ENCODE measurements around the gene RBBP9.
"Not testable (repeated sequence)": the region's sequence is repeated elsewhere in the genome, so short reads cannot be mapped to it uniquely, and the experiment has no call there.

RBBP9 gene

GRCh38 chr20:18504479-18505060 is 7.5 kb upstream of the RBBP9 start:
- no peak for DNase-seq (ENCODE audit: low read depth, low spot score)

GRCh38 chr20:18501672-18502071 is 4.6 kb upstream of the RBBP9 start:
- not testable (repeated sequence) for DNase-seq (ENCODE audit: low read depth, low spot score)

- no peak for DNase-seq (ENCODE audit: low read depth, low spot score)
Observed at GRCh38 chr20:18497603-18498002, 578 bp upstream of the RBBP9 start.

- no peak for DNase-seq (ENCODE audit: low read depth, low spot score)
Observed at GRCh38 chr20:18496042-18496441, 983 bp downstream of the RBBP9 start.

GRCh38 chr20:18488301-18488700 is 8.7 kb downstream of the RBBP9 start:
- DNase-seq (ENCODE audit: low read depth, low spot score): no peak

GRCh38 chr20:18481596-18481995 is 15.4 kb downstream of the RBBP9 start:
- no peak for DNase-seq (ENCODE audit: low read depth, low spot score)

- DNase-seq (ENCODE audit: low read depth, low spot score): no peak
Observed at GRCh38 chr20:18477821-18478220, 19.2 kb downstream of the RBBP9 start.

GRCh38 chr20:18477218-18477617 is 19.8 kb downstream of the RBBP9 start:
- DNase-seq (ENCODE audit: low read depth, low spot score): no peak

GRCh38 chr20:18466894-18467730 is 29.9 kb downstream of the RBBP9 start, which contains the start of the genes DZANK1 and POLR3F:
DZANK1 (minus strand) TSS chr20:18467030; CDS start chr20:18465358, 1,672 bp downstream.
POLR3F (plus strand) TSS chr20:18467390; CDS start chr20:18467507, 117 bp downstream.
- peak; percentile 97 for DNase-seq (ENCODE audit: low read depth, low spot score)

GRCh38 chr20:18466574-18466893 is 30.5 kb downstream of the RBBP9 start:
- no peak for DNase-seq (ENCODE audit: low read depth, low spot score)

GRCh38 chr20:18465536-18466200 is 31.4 kb downstream of the RBBP9 start:
- DNase-seq (ENCODE audit: low read depth, low spot score): no peak

GRCh38 chr20:18456600-18456999 is 40.4 kb downstream of the RBBP9 start:
- no peak for DNase-seq (ENCODE audit: low read depth, low spot score)

- no peak for DNase-seq (ENCODE audit: low read depth, low spot score)
Observed at GRCh38 chr20:18443886-18444285, 53.1 kb downstream of the RBBP9 start.

GRCh38 chr20:18440403-18440802 is 56.6 kb downstream of the RBBP9 start:
- no peak for DNase-seq (ENCODE audit: low read depth, low spot score)

GRCh38 chr20:18436847-18437246 is 60.2 kb downstream of the RBBP9 start:
- DNase-seq (ENCODE audit: low read depth, low spot score): no peak
